Measurements from ENCODE around the gene RAX. TPM values are rescaled to one million over a fixed set of nuclear protein-coding genes. Genes with fewer than 3 reads are reported as not detected.
A peak's percentile ranks its signal among the peaks of the same experiment; 100 is the strongest.

The RAX gene
- total RNA-seq, 1 donor from 2014 or later: not detected

GRCh38 chr18:59274533-59274928 is 1.3 kb upstream of the RAX start:
- TF ChIP-seq CTCF (IDR thresholded peaks at IDR 0.05): no peak
- peaks cover 82% of the 10 kb centered on the region for H3K27me3 Mint-ChIP-seq (ENCODE audit: low read depth)
- peaks cover 9% of the 10 kb centered on the region for H3K4me1 Mint-ChIP-seq (ENCODE audit: low read depth)
- no peaks in the 10 kb centered on the region for H3K9me3 Mint-ChIP-seq (ENCODE audit: low read depth)
- H3K27ac Mint-ChIP-seq (ENCODE audit: unreplicated experiment): no peak overlapping the region
- no peaks in the 10 kb centered on the region for H3K36me3 Mint-ChIP-seq (ENCODE audit: low read depth)
- no peak overlapping the region for H3K4me3 Mint-ChIP-seq (ENCODE audit: unreplicated experiment)
- no peak for DNase-seq (ENCODE audit: low spot score)

GRCh38 chr18:59273759-59274532 is 692 bp upstream of the RAX start:
- DNase-seq (ENCODE audit: low spot score): no peak
- no peaks in the 10 kb centered on the region for H3K36me3 Mint-ChIP-seq (ENCODE audit: low read depth)
- no peak overlapping the region for H3K4me3 Mint-ChIP-seq (ENCODE audit: unreplicated experiment)
- TF ChIP-seq CTCF (IDR thresholded peaks at IDR 0.05): peak; percentile 16
- no peaks in the 10 kb centered on the region for H3K9me3 Mint-ChIP-seq (ENCODE audit: low read depth)
- H3K27ac Mint-ChIP-seq (ENCODE audit: unreplicated experiment): no peak overlapping the region
- peaks cover 12% of the 10 kb centered on the region for H3K4me1 Mint-ChIP-seq (ENCODE audit: low read depth)
- H3K27me3 Mint-ChIP-seq (ENCODE audit: low read depth): peaks cover 82% of the 10 kb centered on the region

- H3K9me3 Mint-ChIP-seq (ENCODE audit: low read depth): no peaks in the 10 kb centered on the region
- no peaks in the 10 kb centered on the region for H3K36me3 Mint-ChIP-seq (ENCODE audit: low read depth)
- peaks cover 27% of the 10 kb centered on the region for H3K4me1 Mint-ChIP-seq (ENCODE audit: low read depth)
- H3K27me3 Mint-ChIP-seq (ENCODE audit: low read depth): peaks cover 84% of the 10 kb centered on the region
- no peak for DNase-seq (ENCODE audit: low spot score)
- no peak for TF ChIP-seq CTCF (IDR thresholded peaks at IDR 0.05)
- no peak overlapping the region for H3K4me3 Mint-ChIP-seq (ENCODE audit: unreplicated experiment)
- no peak overlapping the region for H3K27ac Mint-ChIP-seq (ENCODE audit: unreplicated experiment)
Observed at GRCh38 chr18:59272221-59272888, 899 bp downstream of the RAX start.

- no peak overlapping the region for H3K27ac Mint-ChIP-seq (ENCODE audit: unreplicated experiment)
- peaks cover 30% of the 10 kb centered on the region for H3K4me1 Mint-ChIP-seq (ENCODE audit: low read depth)
- H3K4me3 Mint-ChIP-seq (ENCODE audit: unreplicated experiment): no peak overlapping the region
- no peak for DNase-seq (ENCODE audit: low spot score)
- no peak for TF ChIP-seq CTCF (IDR thresholded peaks at IDR 0.05)
- no peaks in the 10 kb centered on the region for H3K9me3 Mint-ChIP-seq (ENCODE audit: low read depth)
- H3K36me3 Mint-ChIP-seq (ENCODE audit: low read depth): no peaks in the 10 kb centered on the region
- peaks cover 84% of the 10 kb centered on the region for H3K27me3 Mint-ChIP-seq (ENCODE audit: low read depth)
Observed at GRCh38 chr18:59271606-59272220, 1.5 kb downstream of the RAX start.

GRCh38 chr18:59270689-59271257 is 2.5 kb downstream of the RAX start:
- DNase-seq (ENCODE audit: low spot score): no peak

More at GRCh38 chr18:59270689-59271257, 2.5 kb downstream of the RAX start:
- no peaks in the 10 kb centered on the region for H3K9me3 Mint-ChIP-seq (ENCODE audit: low read depth)
- no peaks in the 10 kb centered on the region for H3K36me3 Mint-ChIP-seq (ENCODE audit: low read depth)
- no peak overlapping the region for H3K27ac Mint-ChIP-seq (ENCODE audit: unreplicated experiment)
- no peak for TF ChIP-seq CTCF (IDR thresholded peaks at IDR 0.05)
- H3K27me3 Mint-ChIP-seq (ENCODE audit: low read depth): peaks cover 84% of the 10 kb centered on the region
- peaks cover 30% of the 10 kb centered on the region for H3K4me1 Mint-ChIP-seq (ENCODE audit: low read depth)
- H3K4me3 Mint-ChIP-seq (ENCODE audit: unreplicated experiment): no peak overlapping the region

All from chondrocyte (in vitro differentiated cells).